Panc1 (cell line): Measurements from ENCODE around the gene SLC1A2.

ENCODE experiments used
- POLR2AphosphoS5 ChIP-seq: IDR thresholded peaks from 2 replicates; pipeline ENCODE4 v1.6.1; 2012; ENCODE audit warnings: mild to moderate bottlenecking, low read depth, low read length, moderate library complexity
- TF ChIP-seq, protein P1 (sequence below): fragments of 450-650 bp; IDR thresholded peaks from 2 replicates; pipeline ENCODE4 v1.5.1; 2017; ENCODE audit warnings: mild to moderate bottlenecking

DNA sequence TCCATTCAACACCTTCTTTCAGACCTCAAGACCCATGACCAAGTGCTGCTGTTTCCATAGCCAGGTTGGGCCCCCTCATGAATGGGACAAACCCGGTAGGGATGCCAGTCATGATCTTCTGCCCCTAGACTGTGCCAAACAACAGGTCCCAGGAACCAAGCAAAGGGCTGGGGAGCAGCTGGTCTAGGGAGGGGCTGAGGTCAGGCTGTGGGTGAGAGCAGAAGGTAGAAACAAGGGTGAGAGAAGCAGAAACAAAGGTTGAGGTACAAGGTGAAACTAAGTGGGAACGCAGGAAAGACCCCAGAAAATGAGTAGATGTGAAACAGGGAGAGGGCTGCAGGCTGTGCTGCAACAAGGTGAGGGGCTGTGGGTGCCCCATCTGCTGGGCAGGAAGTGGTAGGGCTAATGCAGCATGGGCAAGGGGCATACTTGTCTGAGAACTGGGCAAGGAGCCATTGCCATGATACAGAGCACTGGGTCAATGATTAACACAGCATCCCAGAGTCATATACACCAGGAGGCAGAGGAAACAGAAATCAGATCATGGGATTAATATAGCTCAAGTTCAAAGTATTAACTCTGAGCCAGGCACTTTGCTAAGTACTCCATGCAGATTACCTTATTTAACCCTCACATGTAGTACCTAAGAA is 45.9 kb downstream of the SLC1A2 start:
- no peak for TF ChIP-seq POLR2AphosphoS5
- TF ChIP-seq, protein P1, sequence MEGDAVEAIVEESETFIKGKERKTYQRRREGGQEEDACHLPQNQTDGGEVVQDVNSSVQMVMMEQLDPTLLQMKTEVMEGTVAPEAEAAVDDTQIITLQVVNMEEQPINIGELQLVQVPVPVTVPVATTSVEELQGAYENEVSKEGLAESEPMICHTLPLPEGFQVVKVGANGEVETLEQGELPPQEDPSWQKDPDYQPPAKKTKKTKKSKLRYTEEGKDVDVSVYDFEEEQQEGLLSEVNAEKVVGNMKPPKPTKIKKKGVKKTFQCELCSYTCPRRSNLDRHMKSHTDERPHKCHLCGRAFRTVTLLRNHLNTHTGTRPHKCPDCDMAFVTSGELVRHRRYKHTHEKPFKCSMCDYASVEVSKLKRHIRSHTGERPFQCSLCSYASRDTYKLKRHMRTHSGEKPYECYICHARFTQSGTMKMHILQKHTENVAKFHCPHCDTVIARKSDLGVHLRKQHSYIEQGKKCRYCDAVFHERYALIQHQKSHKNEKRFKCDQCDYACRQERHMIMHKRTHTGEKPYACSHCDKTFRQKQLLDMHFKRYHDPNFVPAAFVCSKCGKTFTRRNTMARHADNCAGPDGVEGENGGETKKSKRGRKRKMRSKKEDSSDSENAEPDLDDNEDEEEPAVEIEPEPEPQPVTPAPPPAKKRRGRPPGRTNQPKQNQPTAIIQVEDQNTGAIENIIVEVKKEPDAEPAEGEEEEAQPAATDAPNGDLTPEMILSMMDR: 0 out of 2 replicates have a peak, but pooled peaks have one; percentile 11
